Activated CD8-positive, alpha-beta memory T cell treated with anti-CD3 and anti-CD28 coated beads for 4 hours (primary cell): Measurements from ENCODE around the gene PIGU.
"Not testable (repeated sequence)": the region's sequence is repeated elsewhere in the genome, so short reads cannot be mapped to it uniquely, and the experiment has no call there.

Experiments
- DNase-seq, 2 donors: peaks; one replicate each; pipeline ENCODE4 v3.0.0-alpha.2; 2020; ENCODE audit warnings: low read depth in 2 of 2

The PIGU gene

DNA sequence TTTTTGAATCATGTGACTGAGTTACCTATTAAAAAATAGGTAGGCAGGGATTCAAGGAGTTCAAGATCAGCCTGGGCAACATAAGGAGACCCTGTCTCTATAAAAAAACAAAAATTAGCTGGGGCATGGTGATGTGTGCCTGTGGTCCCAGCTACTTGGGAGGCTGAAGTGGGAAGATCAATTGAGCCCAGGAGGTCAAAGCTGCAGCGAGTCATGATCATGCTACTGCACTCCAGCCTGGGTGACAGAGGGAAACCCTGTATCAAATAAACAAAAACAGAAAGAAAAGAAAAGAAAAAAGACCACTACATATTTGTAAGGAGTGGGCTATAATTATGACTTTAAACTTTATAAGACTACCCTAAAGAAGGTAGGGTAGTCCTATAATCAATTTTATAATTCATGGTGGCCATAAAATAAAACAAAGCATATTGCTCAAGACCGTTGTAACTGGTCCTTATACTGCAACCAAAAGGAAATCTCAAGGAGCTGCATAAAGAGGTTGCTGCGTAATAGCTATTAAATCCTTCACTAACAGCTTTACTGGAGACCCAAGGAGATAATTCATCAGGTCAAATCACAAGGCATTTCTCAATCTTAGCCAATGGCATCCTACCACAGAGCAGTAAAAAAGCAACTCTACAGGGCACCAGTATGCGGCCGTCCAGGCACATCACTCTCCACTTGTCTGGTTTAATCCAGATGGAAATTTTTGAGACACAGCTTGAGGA, 13.5 kb downstream of the PIGU start:
- DNase-seq: no peak

- DNase-seq: not testable (repeated sequence)
Measured at GRCh38 chr20:34661811-34662210, 15.1 kb downstream of the PIGU start.

DNA sequence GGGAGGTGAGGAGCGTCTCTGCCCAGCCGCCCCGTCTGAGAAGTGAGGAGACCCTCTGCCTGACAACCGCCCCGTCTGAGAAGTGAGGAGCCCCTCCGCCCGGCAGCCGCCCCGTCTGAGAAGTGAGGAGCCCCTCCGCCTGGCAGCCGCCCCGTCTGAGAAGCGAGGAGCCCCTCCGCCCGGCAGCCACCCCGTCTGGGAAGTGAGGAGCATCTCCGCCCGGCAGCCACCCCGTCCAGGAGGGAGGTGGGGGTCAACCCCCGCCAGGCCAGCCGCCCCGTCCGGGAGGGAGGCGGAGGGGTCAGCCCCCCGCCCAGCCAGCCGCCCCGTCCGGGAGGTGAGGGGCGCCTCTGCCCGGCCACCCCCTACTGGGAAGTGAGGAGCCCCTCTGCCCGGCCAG, 18.2 kb downstream of the PIGU start:
- DNase-seq: not testable (repeated sequence)

GRCh38 chr20:34654207-34654744, 22.6 kb downstream of the PIGU start:
- no peak for DNase-seq

DNA sequence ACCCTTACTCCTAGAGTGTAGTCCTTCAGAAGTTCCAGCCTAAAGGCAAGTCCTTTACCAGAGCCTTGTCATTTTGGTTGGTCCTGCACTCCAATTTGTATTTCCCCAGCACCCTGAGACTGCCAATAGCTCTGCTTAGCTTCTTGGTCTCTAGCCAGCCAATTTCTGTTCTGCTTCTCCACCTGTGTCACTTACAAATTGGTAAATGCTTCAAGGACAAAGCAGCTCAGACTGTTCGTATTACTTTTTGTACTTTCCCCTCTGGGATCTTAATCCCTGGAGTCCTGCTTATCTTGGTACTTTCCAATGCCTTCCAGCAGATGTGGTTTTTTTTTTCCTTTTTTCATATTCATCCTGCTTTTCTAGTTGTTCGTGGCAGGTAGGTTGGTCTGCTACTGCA, 25.7 kb downstream of the PIGU start:
- no peak for DNase-seq

- DNase-seq: no peak
Measured at GRCh38 chr20:34647737-34648136, 29.2 kb downstream of the PIGU start.

GRCh38 chr20:34644951-34645350, 31.9 kb downstream of the PIGU start:
- no peak for DNase-seq

GRCh38 chr20:34644345-34644744, 32.5 kb downstream of the PIGU start:
- no peak for DNase-seq

- no peak for DNase-seq
Measured at GRCh38 chr20:34643928-34644327, 33.0 kb downstream of the PIGU start.

DNA sequence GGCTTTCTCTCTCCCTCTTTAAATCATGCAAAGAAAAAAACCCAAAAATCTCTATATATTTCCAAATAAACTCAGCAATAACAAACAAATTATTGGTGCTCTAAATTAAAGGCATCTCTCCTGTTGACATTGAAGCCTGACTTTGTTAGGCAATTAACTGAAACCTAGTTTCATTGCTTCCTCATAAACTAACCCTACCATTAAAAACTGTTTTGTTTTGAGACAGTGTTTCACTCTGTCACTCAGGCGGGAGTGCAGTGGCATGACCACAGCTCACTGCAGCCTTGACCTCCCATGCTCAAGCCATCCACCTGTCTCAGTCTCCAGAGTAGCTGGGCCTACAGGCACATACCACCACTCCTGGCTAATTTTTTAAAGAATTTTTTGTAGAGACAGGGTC, 34.9 kb downstream of the PIGU start:
- DNase-seq: no peak

DNA sequence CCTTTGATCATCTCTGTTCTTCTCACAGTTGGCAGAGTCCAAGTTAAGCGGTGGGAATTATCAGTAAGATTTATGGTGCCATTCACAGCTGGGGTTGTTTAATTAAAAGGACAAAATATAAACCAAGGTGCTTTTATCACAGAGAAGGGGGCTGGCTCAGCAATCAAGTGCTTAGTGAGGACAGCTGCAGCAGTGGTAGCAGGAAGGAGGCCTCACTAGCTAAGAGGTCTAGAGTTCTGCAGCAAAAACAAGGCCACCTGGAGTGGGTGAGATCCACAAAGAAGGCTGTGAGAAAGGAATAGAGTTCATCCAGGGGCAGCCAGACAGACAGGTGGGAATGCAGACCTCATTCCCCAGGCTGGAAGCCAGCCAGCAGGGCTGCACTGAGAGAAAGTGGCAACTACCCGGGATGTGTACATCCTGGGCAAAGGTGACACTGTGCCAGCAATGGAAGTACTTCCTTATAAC, 37.1 kb downstream of the PIGU start:
- DNase-seq: no peak

- no peak for DNase-seq
Measured at GRCh38 chr20:34638532-34638931, 38.4 kb downstream of the PIGU start.

- DNase-seq: no peak
Measured at GRCh38 chr20:34638039-34638292, 38.9 kb downstream of the PIGU start.

- DNase-seq: no peak
Measured at GRCh38 chr20:34637245-34638038, 39.5 kb downstream of the PIGU start.

- DNase-seq: no peak
Measured at GRCh38 chr20:34636648-34637047, 40.2 kb downstream of the PIGU start.

DNA sequence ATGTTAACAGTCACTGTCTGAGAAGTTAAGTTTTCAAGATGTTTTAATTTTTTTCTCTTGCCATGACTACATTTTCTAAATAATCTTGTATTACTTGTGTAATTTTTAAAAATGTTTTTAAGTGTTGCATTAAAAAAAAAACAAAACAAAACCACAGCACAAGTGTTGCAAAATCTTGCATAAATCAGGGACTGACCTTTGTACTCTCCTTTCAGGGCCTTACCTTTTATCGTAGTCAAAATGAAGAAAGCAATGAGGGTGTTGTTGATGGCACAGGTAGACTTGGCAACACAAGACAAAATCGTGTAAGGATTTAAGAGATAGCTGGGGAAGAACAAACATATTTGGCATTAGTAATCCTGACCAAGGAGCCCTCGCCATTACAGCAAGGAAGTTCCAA, 42.5 kb downstream of the PIGU start:
- DNase-seq: no peak

- DNase-seq: no peak
Measured at GRCh38 chr20:34632870-34633452, 43.9 kb downstream of the PIGU start.

GRCh38 chr20:34629904-34630303, 47.0 kb downstream of the PIGU start:
- no peak for DNase-seq

GRCh38 chr20:34629342-34629741, 47.5 kb downstream of the PIGU start:
- no peak for DNase-seq

DNA sequence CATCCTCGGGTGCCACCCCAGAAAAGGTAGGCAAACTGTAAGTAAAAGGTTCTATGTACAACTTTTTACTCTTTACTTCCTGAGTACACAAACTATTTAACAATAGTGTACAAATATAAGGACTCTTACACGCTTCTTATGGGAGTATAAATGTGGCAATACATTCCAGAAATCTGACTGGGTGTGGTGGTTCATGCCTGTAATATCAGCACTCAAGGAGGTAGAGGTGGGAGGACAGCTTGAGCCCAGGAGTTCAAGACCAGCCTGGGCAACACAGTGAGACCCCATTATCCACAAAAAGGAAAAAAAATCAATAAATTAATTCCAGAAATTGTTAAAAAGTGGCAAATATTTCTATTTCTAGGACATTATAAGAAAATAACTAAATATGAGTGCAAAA, 48.9 kb downstream of the PIGU start:
- no peak for DNase-seq

- no peak for DNase-seq
Measured at GRCh38 chr20:34627458-34627857, 49.4 kb downstream of the PIGU start.

DNA sequence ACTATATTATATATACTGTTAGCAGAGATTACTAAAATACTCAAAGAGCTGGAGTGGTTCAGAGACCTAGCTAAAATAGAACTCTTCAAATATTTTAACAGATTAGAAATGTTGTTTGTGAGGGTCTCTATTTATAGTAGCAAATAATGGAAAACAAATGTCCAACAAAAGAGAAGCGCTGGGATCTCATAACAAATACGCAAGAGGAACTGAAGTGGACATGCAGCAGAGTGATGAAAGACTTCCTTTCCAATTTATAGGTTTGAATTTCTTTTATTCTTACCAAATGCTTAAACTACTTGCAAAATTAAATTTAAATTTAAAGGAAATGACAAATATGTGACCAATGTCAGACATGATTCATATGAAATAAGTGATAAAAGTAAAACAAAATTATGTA, 49.9 kb downstream of the PIGU start:
- no peak for DNase-seq

GRCh38 chr20:34624629-34625028, 52.3 kb downstream of the PIGU start:
- no peak for DNase-seq
